Heart left ventricle (tissue), 13 donors: Measurements from ENCODE around the gene NDP.

Source experiments
- CTCF ChIP-seq, 12 donors: fragments of 200-600 bp; sonication (generic) in 4 of 12; IDR thresholded peaks; one replicate each; pipeline versions ENCODE4 v1.5.0 to v1.8.0; 2018 to 2022; ENCODE audit warnings: antibody characterized with exemption in 12 of 12, mild to moderate bottlenecking in 5 of 12
- POLR2A ChIP-seq, 2 donors: fragments of 450-650 bp; IDR thresholded peaks; one replicate each; pipeline ENCODE4 v1.6.1; 2017; ENCODE audit warnings: antibody characterized with exemption in 2 of 2, mild to moderate bottlenecking in 2 of 2, moderate library complexity in 2 of 2
- donor health status: ischemic (EF 13 %, LVEDD 7.1; RV severe dilation, severe dysfunction).
- donor health status: DM: no; HTN: yes; CAD: no.
- donor health status: DM: no; HTN: no; CAD: no.
- donor health status: ischemic (EF 25% LVEDD 6.9; RV normal size, moderate dysfunction).
- donor health status: ischemic (EF 25% LVEDD 5.7; RV mildly dilated, moderate dysfunction).
- donor health status: ischemic (EF 35%, LVEDD 5.7; RV mildly dilated, moderate dysfunction).
- donor health status: nonischemic (EF 11% LVEDD 7.7; RV severe dilation, severe dysfunction).
- donor health status: DM: yes; HTN: yes; CAD: no.
- donor health status: PGD.
- donor health status: ischemic (EF 29% LVEDD 5.4; RV normal size, mild dysfunction).
- donor health status: nonischemic (EF 23%, LVEDD 6.1; RV moderate dilation, normal function).

- no peak for TF ChIP-seq CTCF (IDR thresholded peaks at IDR 0.05)
- TF ChIP-seq POLR2A (IDR thresholded peaks at IDR 0.05): no peak
Measured at GRCh38 chrX:44003975-44004374, 30.8 kb upstream of the NDP start.
